NCI-H128 (cell line): ENCODE data around the gene GTF2E1.
"Not testable (repeated sequence)": the region's sequence is repeated elsewhere in the genome, so short reads cannot be mapped to it uniquely, and the experiment has no call there.

Experiments
- DNase-seq: peaks from one replicate; lab custom pipeline; 2025; ENCODE audit not compliant: unreplicated experiment; lab: John Stamatoyannopoulos, UW

The GTF2E1 gene

DNA sequence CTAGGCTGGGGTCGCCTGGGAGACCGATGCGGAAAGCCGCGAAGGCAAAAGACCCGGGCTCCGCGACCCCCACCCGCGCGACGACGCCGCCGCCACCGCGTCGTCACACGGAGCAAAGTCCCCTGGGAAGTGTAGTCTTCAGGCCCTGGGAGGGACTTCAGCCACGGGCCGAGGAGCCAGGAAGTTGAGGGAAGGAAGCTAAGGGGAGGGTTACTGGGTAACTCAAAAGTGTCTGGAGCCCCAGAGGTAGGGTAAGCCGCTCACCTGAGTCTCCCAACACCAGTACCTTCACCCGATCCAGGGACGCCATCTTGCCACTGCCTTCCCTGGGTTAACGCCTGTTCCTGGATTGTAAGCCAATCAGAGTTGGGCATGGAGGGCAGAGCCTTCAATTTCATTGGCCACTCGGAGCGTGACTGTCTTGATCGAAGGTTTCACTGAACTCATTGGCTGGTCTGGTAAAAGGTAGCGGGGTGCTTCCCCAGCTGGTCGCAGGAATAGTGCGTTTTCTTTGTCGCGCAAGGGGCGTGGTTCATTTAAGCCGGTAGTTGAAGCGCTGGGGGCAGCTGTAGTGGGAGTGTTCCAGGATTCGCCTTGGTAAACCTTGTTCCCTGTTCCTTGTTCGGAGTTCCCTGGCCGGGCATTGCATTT, at the start of gene GTF2E1, which contains the start of gene RABL3:
Gene GTF2E1 (plus strand): TSS at position 547 of the 651 bp plus-strand sequence. CDS start 7,809 bp downstream, outside the sequence.
Gene RABL3 (minus strand): TSS at position 319 of the 651 bp plus-strand sequence. CDS start 9 bp downstream, at position 310.
- peak; percentile 99 for DNase-seq

DNA sequence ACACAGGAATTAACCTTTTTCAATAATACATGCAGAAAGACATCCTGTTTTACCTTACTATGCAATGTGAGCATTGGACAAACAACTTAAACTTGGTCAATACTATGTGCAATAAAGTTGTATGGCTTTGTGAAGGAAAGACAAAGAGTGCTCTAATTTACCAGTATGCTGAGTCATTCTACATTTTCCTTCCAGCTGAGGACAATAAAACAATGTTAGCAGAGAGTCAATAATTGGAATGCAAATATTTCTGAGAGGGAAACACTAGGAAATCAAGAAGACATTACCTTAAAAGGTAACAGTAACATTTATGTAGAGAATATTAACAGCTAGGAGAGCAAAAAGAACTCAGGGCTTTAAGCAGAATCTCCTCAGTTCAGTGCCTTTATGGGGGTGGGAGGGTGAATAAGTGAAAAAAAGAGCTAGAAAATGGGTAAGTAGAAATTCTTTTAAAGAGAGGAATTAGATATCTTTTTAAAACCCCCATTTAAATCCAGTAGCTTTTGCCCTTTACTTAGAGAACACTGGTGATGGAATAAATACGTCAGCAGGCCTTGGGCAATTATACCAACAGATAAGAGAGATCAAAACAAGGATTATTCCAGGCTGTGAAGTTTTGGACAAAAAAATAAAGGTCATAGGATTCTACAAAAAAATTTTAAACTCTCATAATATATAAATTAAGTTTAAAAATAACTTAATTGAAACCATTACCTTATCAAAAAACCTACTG, 48.9 kb upstream of the GTF2E1 start:
- no peak for DNase-seq

DNA sequence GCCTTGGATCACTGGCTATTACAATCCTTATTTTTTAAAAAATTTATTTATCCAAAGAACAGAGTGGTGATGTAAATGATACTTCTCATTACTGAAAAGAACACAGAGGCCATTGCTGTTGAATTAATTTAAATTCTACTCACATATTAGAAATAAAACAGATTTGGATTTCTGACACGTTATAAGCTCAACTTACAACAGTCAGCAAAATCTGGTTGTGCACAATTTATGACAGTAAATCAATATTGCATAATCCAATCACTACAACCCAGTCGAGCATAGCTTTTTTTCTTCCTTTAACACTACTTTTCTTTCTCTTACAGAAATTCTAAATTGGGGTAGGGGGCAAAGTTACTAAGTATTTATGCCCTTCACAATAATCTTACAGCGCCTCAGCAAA, 43.2 kb upstream of the GTF2E1 start:
- DNase-seq: no peak

DNA sequence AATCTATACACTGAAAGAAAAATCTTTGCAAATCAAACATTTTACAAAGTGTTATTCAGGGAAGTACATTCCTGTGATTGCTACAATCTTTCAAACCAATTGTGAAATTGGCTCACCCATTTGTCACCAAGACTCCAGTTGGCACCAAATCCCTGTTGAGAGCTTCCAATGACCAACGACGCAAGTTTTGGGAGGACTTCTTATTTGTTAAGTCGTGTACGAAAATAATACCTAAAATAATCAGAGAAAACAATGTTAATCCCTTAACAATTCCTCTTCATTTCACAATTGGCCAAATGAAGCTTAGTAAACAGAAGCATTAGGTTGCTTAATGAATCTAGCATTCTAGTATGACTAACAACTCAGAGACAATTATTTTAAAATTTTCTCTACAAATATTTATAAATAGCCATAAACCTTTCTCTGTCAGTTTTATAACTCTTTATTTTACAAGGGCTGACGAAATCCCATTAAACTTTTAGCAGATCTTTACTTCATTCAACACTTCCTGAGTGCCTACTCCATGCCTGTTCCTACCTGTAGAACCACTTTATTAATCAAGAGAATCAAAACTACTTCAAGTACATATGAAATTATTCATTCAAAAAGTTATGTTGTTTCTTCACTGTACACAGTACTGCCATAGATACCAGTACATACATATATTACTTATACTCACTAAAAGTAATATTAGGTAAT, 36.5 kb upstream of the GTF2E1 start:
- no peak for DNase-seq

DNA sequence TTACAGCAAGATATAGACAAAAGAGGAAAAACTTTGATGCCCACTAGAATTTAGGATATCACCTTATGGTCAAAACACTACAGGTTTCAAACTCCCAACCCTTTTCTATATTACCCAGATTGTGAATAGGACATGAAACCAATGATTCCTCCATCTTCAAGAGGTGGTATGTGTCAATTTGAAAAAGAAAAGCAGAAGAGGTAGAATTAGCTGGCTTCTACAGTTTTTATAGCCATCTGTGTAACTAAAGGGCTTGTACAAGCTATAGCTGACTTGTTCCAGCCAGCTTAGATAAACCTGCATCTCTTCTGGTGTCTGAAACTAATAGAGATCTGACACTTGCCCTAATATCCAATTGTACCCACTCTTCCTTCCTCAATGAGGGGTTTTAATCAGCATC, 35.6 kb upstream of the GTF2E1 start:
- no peak for DNase-seq

DNA sequence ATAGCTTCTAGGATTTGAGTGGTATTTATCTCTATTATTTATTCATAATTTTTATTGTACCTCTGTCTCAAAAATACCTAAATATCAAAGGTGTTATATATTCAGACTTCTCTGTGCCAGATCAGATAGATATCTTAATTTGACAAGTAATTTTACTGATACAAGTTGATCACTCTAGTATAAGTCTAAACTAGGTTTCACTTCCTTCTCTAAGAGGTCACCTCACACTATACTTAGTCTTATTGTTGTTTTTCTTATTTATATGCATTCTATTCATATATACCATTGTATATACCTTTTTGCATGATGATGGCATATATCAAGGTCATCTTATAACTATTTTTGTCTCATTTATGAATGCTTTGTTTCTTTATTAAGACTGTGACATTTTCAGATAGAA, 34.1 kb upstream of the GTF2E1 start:
- DNase-seq: no peak

DNA sequence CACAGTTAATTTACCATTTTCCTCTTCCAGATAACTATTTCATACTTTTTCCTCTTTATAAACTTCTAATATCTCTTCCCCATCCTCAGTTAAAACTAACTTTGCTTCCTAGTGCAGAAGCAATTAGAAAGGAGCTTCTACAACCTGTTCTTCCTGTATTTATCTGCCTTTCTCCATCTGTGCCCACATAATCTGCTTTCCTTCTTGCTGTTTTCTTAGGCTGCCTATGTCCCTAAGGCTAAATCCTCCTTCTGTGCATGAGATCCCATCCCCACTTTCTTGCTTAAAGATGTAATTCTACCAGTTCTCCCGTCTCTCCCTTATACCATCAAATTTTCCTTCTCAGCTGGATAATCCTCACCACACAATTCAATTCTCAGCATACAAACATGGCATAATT, 32.2 kb upstream of the GTF2E1 start:
- DNase-seq: no peak

DNA sequence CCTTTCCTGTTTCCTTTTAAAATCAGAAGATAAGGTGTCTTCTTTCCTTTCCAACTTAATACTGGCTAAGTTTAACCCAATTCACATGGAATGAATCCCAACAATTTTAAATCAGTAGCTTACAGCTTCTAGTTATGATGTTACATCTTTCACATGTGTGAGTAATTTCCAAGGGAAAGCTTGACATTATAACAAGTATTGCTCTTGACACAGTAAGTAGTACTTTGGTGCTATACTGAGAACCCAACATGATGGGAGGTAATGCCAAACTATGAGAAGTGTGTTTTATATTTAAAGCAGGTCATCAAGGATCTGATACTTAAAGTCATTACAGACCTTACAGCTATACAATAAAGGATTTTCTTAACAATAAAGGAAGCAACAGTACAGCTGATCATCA, 29.3 kb upstream of the GTF2E1 start:
- DNase-seq: no peak

DNA sequence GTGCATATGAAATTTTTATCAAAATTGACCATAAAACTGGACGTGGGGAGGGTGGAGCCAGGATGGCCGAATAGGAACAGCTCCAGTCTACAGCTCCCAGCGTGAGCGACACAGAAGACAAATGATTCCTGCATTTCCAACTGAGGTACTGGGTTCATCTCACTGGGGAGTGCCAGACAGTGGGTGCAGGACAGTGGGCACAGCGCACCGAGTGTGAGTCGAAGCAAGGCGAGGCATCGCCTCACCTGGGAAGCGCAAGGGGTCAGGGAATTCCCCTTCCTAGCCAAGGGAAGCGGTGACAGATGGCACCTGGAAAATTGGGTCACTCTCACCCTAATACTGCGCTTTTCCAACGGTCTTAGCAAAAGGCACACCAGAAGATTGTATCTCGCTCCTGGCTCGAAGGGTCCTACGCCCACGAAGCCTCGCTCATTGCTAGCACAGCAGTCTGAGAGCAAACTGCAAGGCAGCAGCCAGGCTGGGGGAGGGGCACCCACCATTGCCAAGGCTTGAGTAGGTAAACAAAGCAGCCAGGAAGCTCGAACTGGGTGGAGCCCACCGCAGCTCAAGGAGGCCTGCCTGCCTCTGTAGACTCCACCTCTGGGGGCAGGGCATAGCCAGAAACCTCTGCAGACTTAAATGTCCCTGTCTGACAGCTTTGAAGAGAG, 23.2 kb upstream of the GTF2E1 start:
- DNase-seq: not testable (repeated sequence)

DNA sequence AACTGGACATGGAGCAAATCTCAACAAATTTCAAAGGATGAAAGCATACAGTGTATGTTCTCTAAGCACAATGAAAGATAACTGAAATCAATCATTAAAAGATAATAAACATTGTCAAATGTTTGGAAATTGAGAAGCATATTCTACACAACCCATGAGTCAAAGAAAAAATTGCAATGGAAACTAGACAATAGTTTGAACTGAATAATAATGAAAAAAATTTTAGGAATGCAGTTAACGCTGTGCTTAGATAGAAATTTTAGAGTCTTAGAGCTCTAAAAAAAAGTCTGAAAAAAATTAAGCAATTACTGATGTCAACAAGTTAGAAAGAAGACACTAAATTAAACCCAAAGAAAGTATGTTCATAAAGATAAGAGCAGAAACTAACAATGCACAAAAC, 15.8 kb upstream of the GTF2E1 start:
- no peak for DNase-seq

DNA sequence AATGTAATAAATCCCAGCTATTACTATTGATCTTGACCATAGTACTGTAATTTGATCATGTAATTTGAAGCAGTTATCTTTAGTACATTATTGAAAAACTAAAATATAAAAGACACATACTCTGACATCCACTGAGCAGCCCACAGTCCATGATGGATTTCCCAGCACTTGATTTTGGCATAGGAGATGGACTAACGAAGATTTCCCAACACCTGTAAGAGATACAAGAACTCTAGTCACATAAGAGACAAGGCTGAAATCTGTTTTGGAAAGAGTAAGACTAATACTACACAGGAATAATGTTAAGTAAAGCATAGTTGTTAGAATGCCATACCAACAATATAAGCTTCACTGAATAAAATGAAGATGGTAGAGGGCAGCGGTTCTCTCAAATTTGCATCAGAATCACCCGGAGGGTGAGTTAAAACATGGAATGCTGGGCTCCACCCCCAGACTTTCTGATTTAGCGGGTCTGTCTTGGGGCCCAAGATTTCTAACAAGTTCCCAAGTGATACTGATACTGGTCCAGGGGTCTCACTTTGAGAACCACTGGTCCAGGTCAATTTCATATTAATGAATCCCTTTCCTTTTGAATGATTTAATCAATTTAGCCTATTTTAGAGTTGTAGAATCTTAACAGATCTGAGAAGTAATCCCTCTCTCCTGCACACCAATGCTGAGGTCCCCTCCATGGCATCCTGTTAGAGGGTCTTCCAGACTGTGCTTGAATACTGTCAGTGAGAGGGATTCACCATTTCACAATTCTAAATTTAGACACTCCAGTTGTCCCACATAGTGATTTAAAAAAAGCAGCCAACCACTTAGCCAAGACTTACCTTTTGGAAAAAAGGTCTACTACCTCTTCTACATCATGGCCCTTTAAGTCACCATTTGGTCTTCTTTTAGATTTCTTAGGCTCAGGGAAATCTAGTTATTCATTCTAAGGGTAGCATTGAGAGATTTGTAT, 11.7 kb upstream of the GTF2E1 start:
- DNase-seq: no peak

DNA sequence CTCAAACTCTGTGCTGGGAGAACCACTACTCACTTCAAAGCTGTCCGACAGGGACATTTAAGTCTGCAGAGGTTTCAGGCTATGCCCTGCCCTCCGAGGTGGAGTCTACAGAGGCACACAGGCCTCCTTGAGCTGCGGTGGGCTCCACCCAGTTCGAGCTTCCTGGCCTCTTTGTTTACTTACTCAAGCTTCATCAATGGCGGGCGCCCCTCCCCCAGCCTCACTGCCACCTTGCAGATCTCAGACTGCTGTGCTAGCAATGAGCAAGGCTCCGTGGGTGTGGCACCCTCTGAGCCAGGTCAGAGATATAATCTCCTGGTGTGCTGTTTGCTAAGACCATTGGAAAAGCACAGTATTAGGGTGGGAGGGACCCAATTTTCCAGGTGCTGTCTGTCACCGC, 4.5 kb upstream of the GTF2E1 start:
- DNase-seq: not testable (repeated sequence)

DNA sequence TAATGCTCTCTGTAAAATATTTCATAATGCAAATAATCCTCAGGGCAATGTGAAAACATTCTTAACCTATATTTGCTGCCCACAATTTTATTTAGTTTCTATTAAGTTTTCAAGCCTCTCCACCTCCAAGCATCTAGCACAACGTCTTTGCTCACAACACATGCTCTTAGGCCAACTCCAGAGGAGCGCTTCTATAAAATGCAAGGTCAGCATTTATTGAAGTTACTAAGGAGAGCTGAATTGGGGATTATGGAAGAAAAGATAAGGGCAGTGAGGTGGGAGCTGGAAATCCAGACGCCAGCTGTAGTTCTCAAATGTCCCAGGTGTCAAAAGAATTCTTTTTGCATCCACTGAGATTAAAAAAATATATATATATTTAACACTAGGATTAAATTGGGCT, 1.2 kb upstream of the GTF2E1 start:
- no peak for DNase-seq

DNA sequence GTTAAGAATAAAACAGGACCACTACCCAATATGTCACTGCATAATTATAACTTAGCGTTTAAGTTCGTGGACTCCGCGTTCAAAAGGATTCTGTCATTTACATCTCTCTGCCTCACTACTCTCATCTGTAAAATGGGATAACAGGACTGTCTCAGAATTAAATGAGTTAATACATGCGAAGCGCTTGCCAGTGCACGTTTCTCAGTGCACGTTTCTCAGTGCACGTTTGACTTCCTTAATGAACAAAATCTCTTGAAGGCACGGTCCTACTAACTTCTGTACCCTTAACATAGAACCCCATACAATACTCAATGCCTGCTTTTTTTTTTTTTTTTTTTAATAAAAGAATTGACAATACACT, 727 bp upstream of the GTF2E1 start:
- DNase-seq: no peak

DNA sequence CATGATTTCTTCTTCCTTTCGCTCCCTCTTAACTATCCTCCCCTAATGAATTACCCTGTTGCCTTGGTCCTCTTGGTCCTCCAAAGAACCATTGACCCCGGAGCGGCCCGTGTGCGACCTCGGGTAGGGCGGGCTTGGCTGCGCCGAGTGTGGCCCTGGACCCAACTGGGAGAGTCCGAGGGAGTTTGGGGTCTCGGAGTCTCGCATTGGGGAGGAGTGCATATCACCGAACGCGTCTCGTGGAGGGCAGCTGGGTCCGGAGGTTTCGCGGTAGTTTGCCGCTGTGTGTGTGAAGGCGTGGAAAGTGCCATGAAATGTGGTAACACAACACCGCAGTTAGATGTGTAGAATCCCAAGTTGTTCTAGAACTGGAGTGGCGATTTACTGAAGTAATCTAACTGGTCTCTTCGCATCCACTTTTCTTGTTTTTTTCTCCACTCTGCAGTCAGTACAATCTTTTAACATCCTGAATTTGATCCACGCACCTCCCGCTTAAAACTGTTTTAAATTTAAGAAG, 363 bp downstream of the GTF2E1 start:
- no peak for DNase-seq

DNA sequence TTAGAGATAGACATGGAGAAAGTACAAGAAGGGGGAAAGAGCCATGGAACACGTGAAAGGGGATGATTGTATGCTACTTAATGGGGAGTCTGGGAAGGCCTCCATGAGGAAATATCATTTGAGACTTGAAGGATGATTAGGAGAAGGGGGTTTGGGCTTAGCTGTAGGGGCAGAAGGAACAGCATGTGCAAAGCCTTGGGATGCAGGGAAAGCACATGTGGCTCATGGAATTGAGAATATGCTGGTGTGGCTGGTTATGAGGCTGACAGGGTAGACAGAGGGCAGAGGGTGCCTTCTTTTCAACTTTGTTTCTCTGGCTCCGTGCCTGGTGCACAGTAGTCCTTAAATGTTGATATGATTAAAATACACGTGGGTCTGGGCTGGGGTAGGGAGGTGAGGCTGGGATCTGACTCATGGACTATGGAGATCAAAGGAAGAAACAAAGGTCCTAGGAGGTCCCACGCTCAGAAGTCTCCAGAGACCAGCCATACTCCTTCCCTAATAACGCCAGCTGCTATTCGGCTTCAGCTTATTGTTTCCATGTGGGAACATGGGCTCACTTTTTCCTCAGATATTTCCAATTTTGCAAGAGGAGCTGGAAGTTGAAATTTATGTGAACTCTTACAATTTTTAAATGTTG, 1.1 kb downstream of the GTF2E1 start:
- DNase-seq: no peak

DNA sequence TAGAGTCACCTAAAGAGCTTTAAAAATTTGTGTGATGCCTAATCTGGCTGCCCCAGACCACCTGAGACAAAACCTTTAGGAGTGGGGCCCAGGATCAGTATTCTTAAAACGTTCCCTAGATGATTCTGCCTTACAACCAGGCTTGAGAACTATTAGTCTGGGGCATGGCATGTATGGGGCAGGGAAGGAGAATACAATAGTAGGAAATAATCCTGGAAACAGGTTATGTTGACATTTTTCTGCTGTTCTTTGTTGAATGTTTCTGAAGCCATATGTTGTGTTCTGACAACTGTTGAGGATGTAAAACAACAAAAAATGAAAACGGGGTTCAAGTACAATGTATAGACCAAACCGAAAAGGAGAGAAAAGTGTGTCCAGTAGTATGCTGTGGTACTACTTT, 2.9 kb downstream of the GTF2E1 start:
- DNase-seq: no peak

DNA sequence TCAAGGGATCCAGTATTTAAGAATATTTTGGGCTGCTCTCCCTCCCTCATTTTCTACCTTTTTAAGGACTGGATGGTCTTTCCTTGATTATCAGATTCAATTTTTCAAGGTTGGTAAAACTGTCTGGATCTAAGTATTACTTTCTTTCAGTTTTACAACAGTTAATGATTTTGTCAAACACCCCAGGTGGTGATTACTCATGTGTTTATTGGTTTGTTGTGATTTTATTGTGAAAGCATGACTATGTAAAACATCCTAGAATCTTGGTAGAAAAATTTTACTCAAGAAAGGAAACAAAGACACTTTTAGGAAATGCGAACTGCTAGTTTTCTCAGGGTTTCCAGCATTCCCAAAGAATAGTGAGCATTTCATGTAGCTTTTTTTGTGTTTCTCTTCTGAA, 7.3 kb downstream of the GTF2E1 start:
- DNase-seq: no peak

DNA sequence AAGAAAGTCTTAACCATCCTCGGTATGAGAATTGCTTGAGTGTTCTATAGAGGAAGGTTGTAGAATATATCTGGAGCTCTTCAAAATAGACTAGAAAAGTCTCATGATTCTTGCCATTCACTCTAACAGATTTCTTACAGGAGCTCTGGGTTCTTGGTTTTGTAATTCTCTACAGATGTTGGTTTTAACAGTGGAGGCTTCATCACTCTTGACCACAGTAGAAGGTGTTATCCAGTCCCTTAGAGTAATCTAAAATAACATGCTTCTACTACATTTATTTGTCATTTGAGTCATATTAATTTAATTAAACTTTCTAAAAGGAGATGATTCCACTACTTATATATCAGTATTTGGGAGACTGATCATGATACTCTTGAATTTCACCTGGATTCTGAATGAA, 9.7 kb downstream of the GTF2E1 start:
- DNase-seq: no peak

DNA sequence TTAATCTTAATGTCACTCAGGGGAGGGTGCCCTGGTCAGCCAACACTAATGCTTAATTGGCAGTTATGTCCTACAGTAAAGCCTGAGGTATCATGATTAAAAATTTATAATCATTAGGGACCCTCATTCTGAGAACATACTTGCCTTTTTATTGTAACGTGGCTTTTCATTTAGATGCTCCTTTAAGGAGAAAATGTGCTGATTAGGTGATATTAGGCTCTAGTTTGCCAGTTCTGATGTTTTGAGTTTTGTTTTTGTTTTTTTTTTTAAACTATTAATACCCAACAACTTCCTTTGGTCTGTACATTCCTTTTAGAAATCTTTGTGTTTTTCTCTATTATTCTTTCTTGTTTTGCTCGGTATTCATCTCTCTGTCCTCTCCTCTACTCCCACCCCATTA, 10.3 kb downstream of the GTF2E1 start:
- DNase-seq: no peak
